HEK293 (cell line): Measurements from ENCODE around the gene SHISA9.

Source experiments
- CTCF ChIA-PET: fragments of 350-600 bp; formaldehyde crosslinking; extraction: SDS; loops from one replicate; lab custom pipeline; 2021; ENCODE audit warnings: antibody characterized with exemption; lab: Yijun Ruan, JAX
- POLR2A ChIA-PET: fragments of 300-600 bp; formaldehyde crosslinking; extraction: SDS; loops from one replicate; lab custom pipeline; 2020; ENCODE audit warnings: antibody characterized with exemption, inconsistent platforms; lab: Yijun Ruan, JAX
- H3K27ac ChIP-seq: fragments of 200-500 bp; sonication (Bioruptor generic); 2 replicates; pipeline ENCODE4 v1.5.1; 2014; ENCODE audit warnings: low read depth, low read length, control low read depth, inconsistent platforms; ENCODE audit errors: extremely low read depth
- H3K36me3 ChIP-seq, 2 experiments: fragments of 200-500 bp in 1 of 2; sonication (Bioruptor generic) in 1 of 2; 1 replicate in 1 of 2; 2 replicates in 1 of 2; pipeline ENCODE4 v1.5.1; 2014 to 2017; ENCODE audit warnings: inconsistent platforms in 2 of 2, low read length in 2 of 2; ENCODE audit not compliant: control insufficient read depth in 2 of 2, insufficient read depth in 1 of 2
- H3K4me1 ChIP-seq: fragments of 200-500 bp; sonication (Bioruptor generic); 2 replicates; pipeline ENCODE4 v1.5.1; 2014; ENCODE audit warnings: mild to moderate bottlenecking, low read length, inconsistent platforms; ENCODE audit not compliant: control insufficient read depth, insufficient read depth
- H3K4me3 ChIP-seq: 2 replicates; pipeline ENCODE4 v1.5.1; 2011; ENCODE audit warnings: low read depth, mild to moderate bottlenecking, control low read depth, low read length, moderate library complexity
- H3K9me3 ChIP-seq: fragments of 200-500 bp; sonication (Bioruptor generic); 2 replicates; pipeline ENCODE4 v1.5.1; 2014; ENCODE audit warnings: low read depth, low read length, inconsistent platforms; ENCODE audit not compliant: control insufficient read depth, insufficient read depth
- GLIS1 ChIP-seq: fragments of 450-650 bp; formaldehyde crosslinking; IDR thresholded peaks from 2 replicates; pipeline ENCODE4 v1.5.1; 2016; ENCODE audit warnings: missing biosample characterization, missing genetic modification characterization
- KLF7 ChIP-seq: fragments of 450-650 bp; formaldehyde crosslinking; IDR thresholded peaks from 2 replicates; pipeline ENCODE4 v1.5.1; 2016; ENCODE audit warnings: missing biosample characterization, missing genetic modification characterization, borderline replicate concordance
- KLF8 ChIP-seq: fragments of 450-650 bp; formaldehyde crosslinking; IDR thresholded peaks from 2 replicates; pipeline ENCODE4 v1.5.1; 2016; ENCODE audit warnings: missing biosample characterization, missing genetic modification characterization
- REPIN1 ChIP-seq: fragments of 450-650 bp; formaldehyde crosslinking; IDR thresholded peaks from 2 replicates; pipeline ENCODE4 v1.5.1; 2017; ENCODE audit warnings: missing biosample characterization, missing genetic modification characterization, low read depth
- ZFHX2 ChIP-seq: fragments of 450-650 bp; formaldehyde crosslinking; conservative IDR thresholded peaks from 2 replicates; pipeline ENCODE4 v1.5.1; 2016; ENCODE audit warnings: missing biosample characterization, missing genetic modification characterization
- ZNF132 ChIP-seq: fragments of 450-650 bp; formaldehyde crosslinking; IDR thresholded peaks from 2 replicates; pipeline ENCODE4 v1.5.1; 2017; ENCODE audit warnings: missing biosample characterization, missing genetic modification characterization, borderline replicate concordance
- ZNF175 ChIP-seq: fragments of 450-650 bp; formaldehyde crosslinking; IDR thresholded peaks from 2 replicates; pipeline ENCODE4 v1.5.1; 2016; ENCODE audit warnings: missing biosample characterization, missing genetic modification characterization
- ZNF202 ChIP-seq: fragments of 450-650 bp; formaldehyde crosslinking; IDR thresholded peaks from 2 replicates; pipeline ENCODE4 v1.5.1; 2016; ENCODE audit warnings: missing biosample characterization, missing genetic modification characterization, borderline replicate concordance
- ZNF544 ChIP-seq: fragments of 450-650 bp; formaldehyde crosslinking; IDR thresholded peaks from 2 replicates; pipeline ENCODE4 v1.5.0; 2017; ENCODE audit warnings: missing biosample characterization, missing genetic modification characterization
- ZNF555 ChIP-seq: fragments of 450-650 bp; formaldehyde crosslinking; conservative IDR thresholded peaks from 2 replicates; pipeline ENCODE4 v1.5.1; 2017; ENCODE audit warnings: missing biosample characterization, mild to moderate bottlenecking, missing genetic modification characterization, inconsistent platforms
- ZXDB ChIP-seq: fragments of 450-650 bp; formaldehyde crosslinking; IDR thresholded peaks from 2 replicates; pipeline ENCODE4 v1.5.1; 2016; ENCODE audit warnings: missing biosample characterization, missing genetic modification characterization
- TF ChIP-seq, protein P1 (sequence below): fragments of 450-650 bp; formaldehyde crosslinking; IDR thresholded peaks from 2 replicates; pipeline ENCODE4; 2016; ENCODE audit warnings: missing biosample characterization, missing genetic modification characterization
- TF ChIP-seq, protein P2 (sequence below): fragments of 450-650 bp; formaldehyde crosslinking; IDR thresholded peaks from 2 replicates; pipeline ENCODE4 v1.5.1; 2016; ENCODE audit warnings: missing biosample characterization, missing genetic modification characterization
- TF ChIP-seq, protein P3 (sequence below): fragments of 450-650 bp; formaldehyde crosslinking; IDR thresholded peaks from 2 replicates; pipeline ENCODE4 v1.5.1; 2016; ENCODE audit warnings: missing biosample characterization, missing genetic modification characterization
- TF ChIP-seq, protein P4 (sequence below): fragments of 450-650 bp; formaldehyde crosslinking; IDR thresholded peaks from 2 replicates; pipeline ENCODE4 v1.5.1; 2017; ENCODE audit warnings: missing biosample characterization, missing genetic modification characterization
- TF ChIP-seq, protein P5 (sequence below): fragments of 450-650 bp; formaldehyde crosslinking; IDR thresholded peaks from 2 replicates; pipeline ENCODE4 v1.5.1; 2016; ENCODE audit warnings: missing biosample characterization, missing genetic modification characterization

The SHISA9 gene

GRCh38 chr16:12878973-12879372, 22.4 kb upstream of the SHISA9 start:
- ChIA-PET CTCF (no interaction called here), POLR2A (no interaction called here)
- no peak for TF ChIP-seq ZNF202 (tag by site-specific recombination)
- no peak for TF ChIP-seq ZNF544 (tag by site-specific recombination)
- TF ChIP-seq ZNF132 (tag by site-specific recombination), result no peak
- no peak for TF ChIP-seq ZNF175
- TF ChIP-seq, protein P1, sequence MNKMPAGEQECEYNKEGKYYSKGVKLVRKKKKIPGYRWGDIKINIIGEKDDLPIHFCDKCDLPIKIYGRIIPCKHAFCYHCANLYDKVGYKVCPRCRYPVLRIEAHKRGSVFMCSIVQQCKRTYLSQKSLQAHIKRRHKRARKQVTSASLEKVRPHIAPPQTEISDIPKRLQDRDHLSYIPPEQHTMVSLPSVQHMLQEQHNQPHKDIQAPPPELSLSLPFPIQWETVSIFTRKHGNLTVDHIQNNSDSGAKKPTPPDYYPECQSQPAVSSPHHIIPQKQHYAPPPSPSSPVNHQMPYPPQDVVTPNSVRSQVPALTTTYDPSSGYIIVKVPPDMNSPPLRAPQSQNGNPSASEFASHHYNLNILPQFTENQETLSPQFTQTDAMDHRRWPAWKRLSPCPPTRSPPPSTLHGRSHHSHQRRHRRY, result no peak
- TF ChIP-seq, protein P2, sequence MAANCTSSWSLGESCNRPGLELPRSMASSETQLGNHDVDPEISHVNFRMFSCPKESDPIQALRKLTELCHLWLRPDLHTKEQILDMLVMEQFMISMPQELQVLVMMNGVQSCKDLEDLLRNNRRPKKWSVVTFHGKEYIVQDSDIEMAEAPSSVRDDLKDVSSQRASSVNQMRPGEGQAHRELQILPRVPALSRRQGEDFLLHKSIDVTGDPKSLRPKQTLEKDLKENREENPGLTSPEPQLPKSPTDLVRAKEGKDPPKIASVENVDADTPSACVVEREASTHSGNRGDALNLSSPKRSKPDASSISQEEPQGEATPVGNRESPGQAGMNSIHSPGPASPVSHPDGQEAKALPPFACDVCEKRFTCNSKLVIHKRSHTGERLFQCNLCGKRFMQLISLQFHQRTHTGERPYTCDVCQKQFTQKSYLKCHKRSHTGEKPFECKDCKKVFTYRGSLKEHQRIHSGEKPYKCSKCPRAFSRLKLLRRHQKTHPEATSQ (tag by site-specific recombination), result no peak
- H3K4me3 ChIP-seq, result no peak overlapping the region
- no peaks in the 10 kb centered on the region for H3K9me3 ChIP-seq
- H3K36me3 ChIP-seq, result no peaks in the 10 kb centered on the region
- H3K4me1 ChIP-seq, result no peaks in the 10 kb centered on the region
- H3K27ac ChIP-seq, result no peak overlapping the region

GRCh38 chr16:12879812-12880211, 21.6 kb upstream of the SHISA9 start:
- POLR2A ChIA-PET, result no interaction called here
- no peaks in the 10 kb centered on the region for H3K36me3 ChIP-seq
- no peaks in the 10 kb centered on the region for H3K4me1 ChIP-seq
- TF ChIP-seq ZFHX2 (tag by site-specific recombination) (no peak), KLF8 (tag by site-specific recombination) (no peak), REPIN1 (tag by site-specific recombination) (no peak), GLIS1 (no peak), ZXDB (no peak), KLF7 (tag by site-specific recombination) (no peak), ZNF555 (tag by site-specific recombination) (no peak)
- TF ChIP-seq, protein P3, sequence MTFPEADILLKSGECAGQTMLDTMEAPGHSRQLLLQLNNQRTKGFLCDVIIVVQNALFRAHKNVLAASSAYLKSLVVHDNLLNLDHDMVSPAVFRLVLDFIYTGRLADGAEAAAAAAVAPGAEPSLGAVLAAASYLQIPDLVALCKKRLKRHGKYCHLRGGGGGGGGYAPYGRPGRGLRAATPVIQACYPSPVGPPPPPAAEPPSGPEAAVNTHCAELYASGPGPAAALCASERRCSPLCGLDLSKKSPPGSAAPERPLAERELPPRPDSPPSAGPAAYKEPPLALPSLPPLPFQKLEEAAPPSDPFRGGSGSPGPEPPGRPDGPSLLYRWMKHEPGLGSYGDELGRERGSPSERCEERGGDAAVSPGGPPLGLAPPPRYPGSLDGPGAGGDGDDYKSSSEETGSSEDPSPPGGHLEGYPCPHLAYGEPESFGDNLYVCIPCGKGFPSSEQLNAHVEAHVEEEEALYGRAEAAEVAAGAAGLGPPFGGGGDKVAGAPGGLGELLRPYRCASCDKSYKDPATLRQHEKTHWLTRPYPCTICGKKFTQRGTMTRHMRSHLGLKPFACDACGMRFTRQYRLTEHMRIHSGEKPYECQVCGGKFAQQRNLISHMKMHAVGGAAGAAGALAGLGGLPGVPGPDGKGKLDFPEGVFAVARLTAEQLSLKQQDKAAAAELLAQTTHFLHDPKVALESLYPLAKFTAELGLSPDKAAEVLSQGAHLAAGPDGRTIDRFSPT (tag by site-specific recombination), result no peak
- TF ChIP-seq, protein P4, sequence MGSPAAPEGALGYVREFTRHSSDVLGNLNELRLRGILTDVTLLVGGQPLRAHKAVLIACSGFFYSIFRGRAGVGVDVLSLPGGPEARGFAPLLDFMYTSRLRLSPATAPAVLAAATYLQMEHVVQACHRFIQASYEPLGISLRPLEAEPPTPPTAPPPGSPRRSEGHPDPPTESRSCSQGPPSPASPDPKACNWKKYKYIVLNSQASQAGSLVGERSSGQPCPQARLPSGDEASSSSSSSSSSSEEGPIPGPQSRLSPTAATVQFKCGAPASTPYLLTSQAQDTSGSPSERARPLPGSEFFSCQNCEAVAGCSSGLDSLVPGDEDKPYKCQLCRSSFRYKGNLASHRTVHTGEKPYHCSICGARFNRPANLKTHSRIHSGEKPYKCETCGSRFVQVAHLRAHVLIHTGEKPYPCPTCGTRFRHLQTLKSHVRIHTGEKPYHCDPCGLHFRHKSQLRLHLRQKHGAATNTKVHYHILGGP, result no peak
- TF ChIP-seq, protein P5, sequence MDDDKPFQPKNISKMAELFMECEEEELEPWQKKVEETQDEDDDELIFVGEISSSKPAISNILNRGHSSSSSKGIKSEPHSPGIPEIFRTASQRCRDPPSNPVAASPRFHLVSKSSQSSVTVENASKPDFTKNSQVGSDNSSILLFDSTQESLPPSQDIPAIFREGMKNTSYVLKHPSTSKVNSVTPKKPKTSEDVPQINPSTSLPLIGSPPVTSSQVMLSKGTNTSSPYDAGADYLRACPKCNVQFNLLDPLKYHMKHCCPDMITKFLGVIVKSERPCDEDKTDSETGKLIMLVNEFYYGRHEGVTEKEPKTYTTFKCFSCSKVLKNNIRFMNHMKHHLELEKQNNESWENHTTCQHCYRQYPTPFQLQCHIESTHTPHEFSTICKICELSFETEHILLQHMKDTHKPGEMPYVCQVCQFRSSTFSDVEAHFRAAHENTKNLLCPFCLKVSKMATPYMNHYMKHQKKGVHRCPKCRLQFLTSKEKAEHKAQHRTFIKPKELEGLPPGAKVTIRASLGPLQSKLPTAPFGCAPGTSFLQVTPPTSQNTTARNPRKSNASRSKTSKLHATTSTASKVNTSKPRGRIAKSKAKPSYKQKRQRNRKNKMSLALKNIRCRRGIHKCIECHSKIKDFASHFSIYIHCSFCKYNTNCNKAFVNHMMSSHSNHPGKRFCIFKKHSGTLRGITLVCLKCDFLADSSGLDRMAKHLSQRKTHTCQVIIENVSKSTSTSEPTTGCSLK (tag by site-specific recombination), result no peak
- TF ChIP-seq, all 188 proteins: peak for 0
- no peaks in the 10 kb centered on the region for H3K9me3 ChIP-seq
- CTCF ChIA-PET, result interaction anchor here (1.1 kb wide), 1 partner anchor 16 kb away, joined by 3 read pairs; no protein-coding TSS in a partner anchor
- no peak overlapping the region for H3K27ac ChIP-seq
- no peak overlapping the region for H3K4me3 ChIP-seq
